ENCODE data around the gene ZNF81.
"Not testable (repeated sequence)": the region's sequence is repeated elsewhere in the genome, so short reads cannot be mapped to it uniquely, and the experiment has no call there.

The ZNF81 gene

DNA sequence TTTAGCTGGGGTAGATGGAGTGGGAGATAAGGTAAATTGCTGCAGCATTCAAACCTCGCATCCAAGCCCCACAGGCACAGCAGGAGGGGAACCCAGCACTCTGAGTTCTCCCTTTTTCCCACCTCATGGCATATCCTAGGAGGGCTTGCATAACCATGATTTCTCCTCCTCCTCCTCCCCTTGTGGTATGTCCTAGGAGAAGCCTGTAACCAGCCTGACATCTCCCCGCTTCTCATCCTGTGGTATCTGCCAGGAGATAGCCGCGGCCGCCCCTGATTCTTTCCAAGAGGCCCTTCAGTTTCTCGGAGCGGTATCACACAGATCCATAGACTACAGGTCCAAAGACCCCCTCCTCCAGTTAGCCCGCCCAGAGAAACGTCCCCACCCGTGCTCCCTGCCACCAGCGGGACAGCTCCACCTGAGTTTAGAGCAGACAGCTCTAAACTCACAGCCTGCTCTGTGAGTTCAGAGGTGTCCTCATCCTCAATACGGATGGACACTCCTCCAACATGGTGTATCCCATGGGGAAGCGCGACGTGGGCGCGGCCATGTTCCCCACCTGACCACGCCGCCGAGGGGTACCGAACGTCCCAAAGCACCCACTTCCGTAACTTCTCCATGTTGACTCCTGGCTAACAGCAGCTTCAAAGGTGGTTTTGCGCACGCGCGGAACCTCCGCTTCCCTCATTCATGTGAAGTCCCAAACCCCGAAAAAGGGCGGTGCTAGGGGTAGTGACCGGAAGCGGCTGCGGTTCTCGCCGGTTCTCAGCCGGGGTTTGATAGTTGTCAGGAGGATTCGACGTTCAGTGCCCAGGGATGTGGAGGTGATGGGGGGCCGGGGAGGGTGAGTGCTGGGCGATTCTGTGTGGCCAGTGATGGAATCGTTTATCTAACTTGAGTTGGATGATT, at the start of gene ZNF81:
Gene ZNF81 (plus strand): TSS at position 739 of the 909 bp plus-strand sequence. CDS start 9,366 bp downstream, outside the sequence.
- DNase-seq (ENCODE audit: low read depth in 2 of 2): peak; percentile 71 to 78

DNA sequence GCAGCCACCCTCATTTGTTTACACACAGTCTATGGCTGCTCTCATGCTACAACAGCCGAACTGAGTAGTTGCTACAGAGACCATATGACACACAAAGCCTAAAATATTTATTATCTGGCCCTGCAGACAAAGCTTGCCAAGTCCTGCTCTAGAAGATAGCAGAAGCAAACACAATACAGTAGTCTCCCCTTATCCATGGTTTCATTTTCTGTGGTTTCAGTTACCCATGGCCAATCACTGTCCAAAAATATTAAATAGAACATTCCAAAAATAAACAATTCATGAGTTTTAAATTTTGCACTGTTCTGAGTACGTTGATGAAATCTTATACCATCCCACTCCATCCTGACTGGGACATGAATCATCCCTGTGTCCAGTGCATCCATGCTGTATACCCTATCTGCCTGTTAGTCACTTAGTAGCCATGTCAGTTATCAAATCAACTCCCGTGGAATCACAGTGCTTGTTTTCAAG, 40.2 kb upstream of the ZNF81 start:
- DNase-seq (ENCODE audit: low read depth in 2 of 2): no peak

DNA sequence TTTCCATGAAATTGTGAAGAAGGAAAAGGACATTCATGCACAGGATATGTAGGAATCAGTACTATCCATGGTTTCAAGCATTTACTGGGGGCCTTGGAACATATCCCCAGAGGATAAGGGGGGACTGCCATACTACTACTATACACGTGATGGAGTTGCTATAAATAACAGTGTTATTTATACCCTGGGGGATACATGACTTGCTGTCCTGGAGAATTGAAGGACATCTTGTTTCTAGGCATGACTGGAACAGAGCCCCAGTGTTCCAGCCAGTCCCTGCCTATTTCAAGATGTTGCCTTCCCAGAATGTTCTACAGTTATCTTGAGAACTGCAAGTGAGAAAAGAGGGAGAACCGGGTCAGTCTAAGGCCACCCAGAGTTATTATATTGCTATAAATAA, 39.6 kb upstream of the ZNF81 start:
- no peak for DNase-seq (ENCODE audit: low read depth in 2 of 2)

DNA sequence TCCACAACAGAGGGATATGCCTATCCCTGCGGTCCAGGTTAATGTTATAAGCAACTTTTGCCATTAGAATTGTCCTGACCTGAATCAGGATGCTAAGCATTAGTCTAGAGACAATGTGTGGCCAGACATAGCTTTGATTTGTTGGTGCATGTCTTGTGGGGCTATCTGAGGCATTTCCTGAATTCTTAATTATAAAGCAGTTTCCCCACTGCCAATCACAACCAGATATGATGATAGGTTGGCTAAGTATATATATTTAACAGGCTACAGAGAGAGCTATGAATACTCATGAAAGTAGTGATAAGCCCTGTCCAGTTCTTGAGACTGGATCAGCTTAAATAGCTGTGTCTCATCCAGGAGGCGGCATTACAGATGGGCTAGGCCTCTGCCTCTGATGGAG, 37.8 kb upstream of the ZNF81 start:
- no peak for DNase-seq (ENCODE audit: low read depth in 2 of 2)

DNA sequence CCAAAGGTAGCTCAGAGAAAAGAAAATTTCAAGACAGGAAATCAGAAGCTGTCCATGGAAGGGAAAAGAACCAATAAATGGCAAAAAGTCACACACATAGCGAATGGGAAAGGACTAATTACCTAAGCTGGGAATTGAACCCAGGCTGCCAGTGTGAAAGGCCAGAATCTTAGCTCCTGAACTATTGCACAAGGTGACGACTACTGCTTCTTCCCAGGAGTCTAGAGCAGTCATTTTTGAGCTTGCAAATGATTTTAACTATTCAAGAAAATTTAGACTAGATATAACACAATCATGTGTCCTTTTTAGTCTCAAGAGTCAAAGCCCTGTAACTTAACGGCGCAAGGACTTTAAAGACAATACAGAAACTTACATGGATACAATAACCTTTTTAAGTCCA, 34.1 kb upstream of the ZNF81 start:
- DNase-seq (ENCODE audit: low read depth in 2 of 2): no peak

DNA sequence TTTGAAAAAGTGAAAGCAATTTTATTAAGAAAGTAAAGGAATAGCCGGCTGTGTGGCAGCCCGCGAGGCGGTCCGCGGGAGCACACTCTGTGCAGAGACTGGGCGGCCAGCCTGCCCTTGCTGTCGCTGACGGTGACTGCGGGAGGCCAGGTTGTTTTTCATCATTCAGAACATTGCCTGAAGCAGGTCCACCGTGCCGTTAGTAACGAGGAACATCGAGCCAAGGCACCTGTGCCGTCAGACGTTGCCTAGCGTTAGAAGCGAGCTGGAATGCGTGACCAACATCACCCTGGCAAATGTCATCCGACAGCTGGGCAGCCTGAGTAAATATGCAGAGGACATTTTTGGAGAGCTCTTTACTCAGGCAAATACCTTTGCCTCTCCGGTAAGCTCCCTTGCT, 33.6 kb upstream of the ZNF81 start:
- not testable (repeated sequence) for DNase-seq (ENCODE audit: low read depth in 2 of 2)

DNA sequence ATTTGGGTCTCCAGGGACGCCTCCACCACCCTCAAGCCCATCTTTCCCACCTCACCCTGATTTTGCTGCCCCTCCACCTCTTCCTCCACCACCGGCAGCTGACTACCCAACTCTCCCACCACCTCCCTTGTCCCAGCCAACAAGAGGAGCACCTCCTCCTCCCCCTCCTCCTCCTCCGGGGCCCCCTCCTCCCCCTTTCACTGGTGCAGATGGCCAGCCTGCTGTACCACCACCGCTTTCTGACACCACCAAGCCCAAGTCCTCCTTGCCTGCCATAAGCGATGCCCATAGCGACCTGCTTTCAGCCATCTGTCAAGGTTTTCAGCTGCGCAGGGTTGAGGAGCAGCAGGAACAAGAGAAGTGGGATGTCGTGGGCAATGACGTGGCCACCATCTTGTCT, 32.4 kb upstream of the ZNF81 start:
- no peak for DNase-seq (ENCODE audit: low read depth in 2 of 2)

DNA sequence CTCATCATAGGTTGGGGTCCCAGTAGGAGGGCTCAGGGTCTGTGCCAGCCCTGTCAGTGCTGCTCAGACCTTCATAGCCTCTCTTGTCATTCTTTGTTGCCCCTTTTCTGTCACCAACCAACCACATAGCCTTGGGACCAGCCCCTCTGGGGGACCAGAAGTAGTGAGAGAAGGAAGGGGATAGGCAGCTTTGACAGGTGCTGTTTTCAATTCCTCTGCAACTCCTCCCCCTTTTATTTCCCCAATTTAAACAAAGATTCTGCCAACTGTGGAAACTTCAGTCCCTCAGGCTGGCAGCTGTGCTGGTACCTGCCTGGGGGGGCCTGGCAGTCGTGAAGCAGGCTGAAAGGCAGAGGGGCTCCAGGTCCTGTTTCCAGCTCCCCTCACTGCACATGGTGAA, 30.9 kb upstream of the ZNF81 start:
- DNase-seq (ENCODE audit: low read depth in 2 of 2): not testable (repeated sequence)

DNA sequence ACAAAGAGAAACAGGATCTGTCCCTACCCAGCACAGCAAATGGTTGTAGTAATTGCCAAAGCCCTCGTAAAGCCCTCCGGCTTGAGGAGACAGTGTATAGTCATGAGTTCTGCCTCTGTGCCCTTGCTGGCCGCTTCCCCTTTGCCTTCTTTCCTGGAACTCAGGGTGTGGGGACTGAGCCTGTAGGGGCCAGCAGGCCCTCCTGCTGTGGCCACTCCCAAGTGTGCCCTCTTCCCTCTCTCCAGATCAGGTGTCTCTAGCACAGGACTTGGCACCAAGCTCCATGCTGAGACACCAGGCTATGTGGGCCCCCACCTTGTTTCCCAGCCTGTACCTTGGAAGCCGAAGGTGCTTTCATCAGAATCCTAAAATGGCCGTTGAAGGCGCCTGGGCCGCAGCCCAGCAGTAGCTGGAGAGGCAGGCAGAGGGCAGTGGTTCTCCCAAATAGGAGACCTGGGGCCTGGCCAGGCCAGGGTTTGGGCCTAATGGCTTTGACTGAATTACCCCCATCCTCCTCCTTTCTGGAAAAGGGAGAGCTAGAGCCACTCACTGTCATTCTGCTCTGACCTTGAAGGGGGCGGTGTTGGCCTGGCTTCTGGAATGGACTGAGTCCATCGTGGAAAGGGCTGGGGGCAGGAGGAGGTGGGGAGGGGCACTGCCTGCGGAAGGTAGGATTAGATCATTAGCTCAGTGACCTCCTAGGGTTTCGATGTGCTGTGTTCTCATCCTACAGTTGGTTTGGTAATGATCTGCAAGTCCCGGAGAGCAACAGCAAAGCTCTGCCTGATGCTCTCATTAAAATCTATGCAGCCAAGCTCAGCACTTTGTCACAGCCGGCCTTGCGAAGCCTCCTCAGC, 30.1 kb upstream of the ZNF81 start:
- not testable (repeated sequence) for DNase-seq (ENCODE audit: low read depth in 2 of 2)

DNA sequence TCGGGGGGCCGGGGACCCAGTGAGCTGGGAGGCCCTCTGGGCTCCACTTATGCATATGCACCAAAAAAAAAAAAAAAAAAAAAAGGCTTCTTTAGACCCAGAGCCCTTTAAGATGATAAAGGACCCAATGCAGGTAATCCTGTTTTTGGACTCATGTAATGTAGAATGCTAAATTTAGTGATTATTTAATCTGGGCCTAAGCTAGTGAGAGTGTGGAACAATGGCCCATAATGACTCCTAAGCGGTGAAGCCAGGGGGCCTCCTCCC, 29.5 kb upstream of the ZNF81 start:
- not testable (repeated sequence) for DNase-seq (ENCODE audit: low read depth in 2 of 2)

DNA sequence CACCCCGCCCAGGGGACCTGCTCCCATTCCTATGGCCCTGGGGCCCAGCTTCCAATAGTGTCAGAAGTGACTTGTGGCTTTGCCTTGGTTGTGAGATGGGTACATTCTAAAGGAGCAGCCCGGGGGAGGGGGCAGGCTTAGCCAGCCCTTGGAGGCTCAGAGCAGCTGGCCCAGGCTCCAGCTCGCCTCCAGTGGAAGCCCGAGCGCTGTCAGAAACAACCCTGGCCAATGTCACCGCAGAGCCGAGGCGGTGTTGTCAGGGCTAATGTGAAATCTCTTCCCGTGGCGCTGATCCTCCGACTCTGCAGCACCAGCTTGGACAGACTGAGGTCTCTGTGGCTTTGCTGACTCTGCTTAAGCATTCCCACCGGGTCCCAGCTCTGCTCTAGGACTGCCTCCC, 29.2 kb upstream of the ZNF81 start:
- no peak for DNase-seq (ENCODE audit: low read depth in 2 of 2)

DNA sequence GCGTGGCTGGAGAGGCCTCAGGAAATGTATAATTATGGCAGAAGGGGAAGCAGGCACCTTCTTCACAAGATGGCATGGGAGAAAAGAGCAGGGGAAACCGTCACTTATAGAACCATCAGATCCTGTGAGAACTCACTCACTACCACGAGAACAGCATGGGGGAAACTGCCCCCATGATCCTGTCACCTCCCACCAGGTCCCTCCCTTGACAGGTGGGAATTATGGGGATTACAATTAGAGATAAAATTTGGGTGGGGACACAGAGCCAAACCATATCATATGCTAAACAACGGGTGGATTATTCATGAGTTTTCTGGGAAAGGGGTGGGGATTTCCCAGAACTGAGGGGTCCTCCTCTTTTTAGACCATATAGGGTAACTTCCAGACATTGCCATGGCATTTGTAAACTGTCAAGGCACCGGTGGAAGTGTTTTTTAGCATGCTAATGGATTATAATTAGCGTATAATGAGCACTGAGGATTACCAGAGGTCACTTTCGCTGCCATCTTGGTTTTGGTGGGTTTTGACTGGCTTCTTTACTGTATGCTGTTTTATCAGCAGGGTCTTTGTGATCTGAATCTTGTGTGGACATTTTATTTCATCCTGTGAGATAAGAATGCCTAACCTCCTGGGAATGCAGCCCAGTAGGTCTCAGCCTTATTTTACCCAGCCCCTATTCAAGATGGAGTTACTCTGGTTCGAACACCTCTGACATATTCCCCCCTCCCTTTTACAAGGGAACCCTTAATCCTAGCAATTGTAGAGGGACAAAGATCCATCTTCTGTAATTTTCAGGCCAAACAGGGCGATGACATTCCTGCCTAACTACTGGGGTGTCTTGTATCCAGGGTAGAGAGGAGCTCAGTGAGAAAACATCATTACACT, 27.6 kb upstream of the ZNF81 start:
- DNase-seq (ENCODE audit: low read depth in 2 of 2): no peak

DNA sequence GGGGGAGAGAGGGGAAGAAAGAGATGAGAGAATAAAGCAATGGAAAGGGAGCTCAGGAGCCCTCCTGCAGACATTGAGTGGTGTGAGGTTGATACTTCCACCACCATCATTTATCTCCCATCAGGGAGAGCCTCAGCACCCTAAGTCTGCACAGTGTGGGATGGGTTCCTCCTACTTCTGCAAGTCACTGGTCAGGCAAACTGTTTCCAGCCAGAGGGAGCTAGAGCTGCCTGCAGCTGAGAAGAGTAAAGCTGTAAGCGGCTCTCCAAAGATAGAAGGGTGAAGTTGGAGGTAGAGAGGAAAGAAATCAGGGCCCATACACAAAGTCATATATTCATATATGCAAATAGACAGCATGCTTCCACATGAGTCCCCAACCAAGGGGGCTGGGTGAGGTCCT, 21.9 kb upstream of the ZNF81 start:
- DNase-seq (ENCODE audit: low read depth in 2 of 2): no peak

DNA sequence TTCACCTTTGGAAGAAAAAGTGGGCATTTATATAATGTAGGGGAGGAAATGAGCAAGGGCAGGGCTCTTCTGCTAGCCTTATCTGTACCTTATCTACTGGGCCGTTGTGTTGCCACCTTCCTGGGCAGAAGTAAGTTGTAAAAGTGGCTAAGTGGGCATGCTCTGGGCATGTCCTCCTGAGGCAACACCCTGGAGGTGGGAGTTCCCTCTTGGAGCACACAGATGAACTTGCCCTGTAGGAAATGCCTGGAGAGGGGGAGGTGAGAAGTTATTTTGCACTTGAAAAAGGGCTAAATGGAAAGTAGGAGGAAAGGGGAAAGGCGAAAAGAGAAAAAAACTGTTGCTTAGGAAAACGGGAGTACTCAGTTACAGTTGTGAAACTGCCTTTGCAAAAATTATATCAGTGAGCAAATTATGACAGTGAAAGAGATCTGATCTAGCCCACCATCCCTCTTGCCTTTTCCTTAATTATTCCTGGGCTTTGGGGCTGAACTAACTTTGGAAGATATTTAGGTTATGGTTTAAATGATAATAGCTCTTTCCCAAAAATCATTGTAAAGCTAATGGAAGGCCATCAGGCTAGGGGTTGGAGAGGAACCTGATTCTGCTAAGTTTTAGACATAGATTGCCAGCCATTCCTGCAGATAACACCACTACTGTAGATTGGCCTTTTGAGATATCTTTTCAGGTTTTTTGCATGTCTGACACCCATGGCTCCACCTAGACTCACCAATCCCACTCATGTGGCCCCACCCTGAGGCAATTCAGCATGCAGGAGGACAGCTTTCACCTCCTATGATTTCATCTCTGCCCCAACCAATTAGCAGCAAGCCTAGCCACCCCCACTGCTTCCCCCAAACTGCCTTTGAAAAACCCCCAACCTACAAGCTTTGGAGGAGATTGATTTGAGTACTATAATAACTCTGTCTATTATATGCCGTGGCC, 20.5 kb upstream of the ZNF81 start:
- no peak for DNase-seq (ENCODE audit: low read depth in 2 of 2)

DNA sequence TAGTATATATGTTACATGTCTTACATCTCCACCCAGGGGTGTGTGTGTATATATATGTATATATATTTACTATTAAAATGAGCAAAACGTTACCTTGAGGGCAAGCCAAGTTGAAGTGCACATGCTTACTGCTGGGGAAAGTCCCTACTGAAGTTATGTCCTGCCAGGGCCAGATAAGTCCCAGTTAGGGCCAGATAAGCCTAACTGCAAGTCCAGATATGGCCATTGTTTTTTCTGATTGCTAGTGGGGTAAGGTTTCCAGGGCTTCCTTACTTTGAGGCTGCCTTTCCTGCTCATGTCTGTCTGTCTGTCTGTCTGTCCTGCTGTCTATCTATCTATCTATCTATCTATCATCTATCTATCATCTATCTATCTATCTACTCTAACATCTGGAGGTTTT, 19.3 kb upstream of the ZNF81 start:
- no peak for DNase-seq (ENCODE audit: low read depth in 2 of 2)

DNA sequence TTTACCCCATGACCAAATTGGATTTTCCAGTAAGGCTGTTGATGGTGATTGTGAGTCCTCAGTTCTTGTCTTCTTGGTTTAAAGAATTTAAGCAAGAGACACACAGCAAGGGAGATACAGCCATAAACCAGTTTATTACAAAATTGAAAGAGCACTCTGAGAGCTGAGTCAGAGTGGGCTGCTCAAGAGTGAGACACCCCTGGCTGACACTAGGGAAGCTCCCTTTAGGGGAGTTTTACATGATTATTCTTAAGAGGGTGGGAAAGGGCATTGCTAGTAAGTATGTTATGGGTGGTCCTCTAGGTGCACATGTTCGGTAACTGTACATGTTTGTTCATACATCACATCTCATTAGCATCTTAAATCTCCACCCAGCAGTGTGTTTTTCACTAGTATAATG, 18.8 kb upstream of the ZNF81 start:
- DNase-seq (ENCODE audit: low read depth in 2 of 2): no peak

DNA sequence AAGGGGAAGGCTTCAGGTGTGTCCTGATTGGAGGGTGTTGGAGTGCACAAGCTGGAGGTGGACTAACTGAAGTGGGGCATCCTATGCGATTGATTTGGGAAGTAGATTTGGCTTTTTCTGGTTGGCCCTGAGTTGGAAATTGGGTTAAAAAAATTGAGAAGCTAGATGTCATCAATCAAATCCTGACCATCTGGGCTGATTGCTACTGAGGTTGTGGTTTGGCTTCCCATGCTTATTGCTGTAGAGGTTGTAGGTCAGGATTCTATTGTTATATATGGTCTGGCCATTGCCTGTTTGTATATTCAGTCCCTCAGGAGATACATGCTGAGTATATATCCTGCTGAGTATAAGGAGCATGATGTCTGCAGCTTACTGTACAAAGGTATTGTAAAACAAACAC, 7.7 kb upstream of the ZNF81 start:
- no peak for DNase-seq (ENCODE audit: low read depth in 2 of 2)

DNA sequence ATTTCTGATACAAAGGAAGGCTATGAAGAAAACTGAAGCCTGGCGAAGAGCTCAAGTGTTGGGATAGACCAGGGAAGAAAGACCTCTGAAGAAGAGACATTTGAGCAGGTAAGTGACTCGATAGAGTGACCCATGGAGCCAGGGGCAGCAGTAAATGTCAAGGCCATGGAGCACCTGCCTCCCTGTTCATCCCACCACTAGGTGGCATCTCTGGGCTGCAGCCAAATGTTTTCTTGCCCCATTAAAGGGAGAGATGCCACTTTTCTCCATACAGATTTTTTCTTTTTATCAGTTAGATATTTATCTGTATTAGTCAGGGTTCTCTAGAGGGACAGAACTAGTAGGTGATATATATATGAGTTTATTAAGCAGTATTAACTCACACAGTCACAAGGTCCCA, 4.9 kb upstream of the ZNF81 start:
- DNase-seq (ENCODE audit: low read depth in 2 of 2): peak in 1 of 2 donors; percentile 3

DNA sequence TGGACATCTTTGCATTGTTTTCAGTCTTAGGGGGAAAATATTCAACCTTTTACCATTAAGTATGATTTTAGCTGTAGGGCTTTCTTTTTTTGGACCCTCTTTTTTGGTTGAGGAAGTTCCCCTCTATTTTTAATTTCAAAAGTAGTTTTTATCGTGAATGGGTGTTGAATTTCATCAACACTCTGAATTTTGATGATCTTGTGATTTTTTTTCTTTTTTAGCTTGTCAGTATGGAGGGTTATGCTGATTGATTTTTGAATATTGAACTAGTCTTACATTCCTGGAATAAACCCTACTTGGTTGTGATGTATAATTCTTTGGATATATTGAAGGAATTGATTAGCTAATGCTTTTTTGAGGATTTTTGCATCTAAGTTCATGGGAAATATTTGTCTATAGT, 1.7 kb downstream of the ZNF81 start:
- DNase-seq (ENCODE audit: low read depth in 2 of 2): no peak

DNA sequence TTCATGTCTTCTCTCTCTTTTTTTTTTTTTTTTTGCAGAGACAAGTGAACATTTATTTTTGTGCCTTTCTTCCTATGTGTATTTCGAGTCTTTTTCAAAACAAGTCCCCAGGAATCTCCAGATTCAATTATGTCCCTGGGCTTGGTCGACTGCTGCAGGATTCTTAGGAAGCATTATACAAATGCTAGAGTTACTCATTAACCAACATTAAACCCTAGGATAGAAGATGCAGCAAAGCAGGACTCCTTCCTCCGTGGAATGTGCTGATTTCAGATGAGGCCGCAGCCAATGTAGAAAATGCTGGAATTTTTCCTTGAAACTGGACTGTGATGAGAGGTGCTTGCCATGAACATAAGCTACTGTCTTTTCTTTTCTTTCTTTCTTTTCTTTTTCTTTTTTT, 3.4 kb downstream of the ZNF81 start:
- no peak for DNase-seq (ENCODE audit: low read depth in 2 of 2)

DNA sequence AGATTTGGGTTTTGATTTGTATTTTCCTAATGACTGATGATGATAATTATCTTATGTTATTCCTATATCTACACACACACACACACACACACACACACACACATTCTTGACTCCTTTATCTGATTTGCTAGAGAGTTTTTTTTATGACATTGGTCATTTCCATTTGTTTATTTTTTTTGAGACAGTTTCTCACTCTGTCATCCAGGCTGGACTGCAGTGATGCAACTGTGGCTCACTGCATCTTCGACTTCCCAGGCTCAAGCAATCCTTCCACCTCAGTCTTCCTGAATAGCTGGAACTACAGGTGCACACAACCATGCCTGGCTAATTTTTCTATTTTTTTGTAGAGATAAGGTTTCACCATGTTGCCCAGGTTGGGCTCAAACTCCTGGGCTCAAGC, 6.7 kb downstream of the ZNF81 start:
- DNase-seq (ENCODE audit: low read depth in 2 of 2): no peak
